HG03432 (cell line): Measurements from ENCODE around the gene SF3B6.

ENCODE experiments used
- ATAC-seq: cut with Tn5 transposase; IDR thresholded peaks from one replicate; pipeline ENCODE4 v1.9.1; 2021; ENCODE audit warnings: mild to moderate bottlenecking, moderate library complexity; ENCODE audit not compliant: unreplicated experiment

SF3B6 gene

GRCh38 chr2:24022324-24022974, 53.7 kb downstream of the SF3B6 start:
- no peak for ATAC-seq

GRCh38 chr2:24021122-24021998, 54.8 kb downstream of the SF3B6 start:
- ATAC-seq: no peak

- ATAC-seq: no peak
These were observed 55.9 kb downstream of the SF3B6 start for GRCh38 chr2:24020244-24020643.

GRCh38 chr2:24019729-24020128, 56.4 kb downstream of the SF3B6 start:
- ATAC-seq: no peak

GRCh38 chr2:24018241-24018640, 57.9 kb downstream of the SF3B6 start:
- no peak for ATAC-seq

- no peak for ATAC-seq
These were observed 58.4 kb downstream of the SF3B6 start for GRCh38 chr2:24017711-24018110.
